ENCODE measurements around the gene ANKFY1.

DNA sequence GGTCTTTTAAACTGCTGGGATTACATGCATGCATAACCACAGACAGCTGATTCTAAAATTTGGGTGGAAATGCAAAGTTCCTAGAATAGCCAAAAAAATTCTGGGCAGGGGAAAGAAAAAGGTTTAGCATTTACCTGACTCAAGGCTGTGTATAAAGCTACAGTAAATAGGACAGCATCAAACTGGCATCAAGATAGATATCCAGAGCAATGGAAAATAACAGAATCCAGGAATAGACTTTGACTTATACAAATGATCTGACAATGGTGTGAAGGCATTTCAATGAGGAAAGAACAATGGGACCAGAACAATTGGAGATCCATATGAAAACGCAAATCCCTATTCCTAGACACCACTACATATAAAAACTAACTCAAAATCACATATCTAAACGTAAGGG lies 12.9 kb downstream of the ANKFY1 start:
- TF ChIP-seq, protein P1, sequence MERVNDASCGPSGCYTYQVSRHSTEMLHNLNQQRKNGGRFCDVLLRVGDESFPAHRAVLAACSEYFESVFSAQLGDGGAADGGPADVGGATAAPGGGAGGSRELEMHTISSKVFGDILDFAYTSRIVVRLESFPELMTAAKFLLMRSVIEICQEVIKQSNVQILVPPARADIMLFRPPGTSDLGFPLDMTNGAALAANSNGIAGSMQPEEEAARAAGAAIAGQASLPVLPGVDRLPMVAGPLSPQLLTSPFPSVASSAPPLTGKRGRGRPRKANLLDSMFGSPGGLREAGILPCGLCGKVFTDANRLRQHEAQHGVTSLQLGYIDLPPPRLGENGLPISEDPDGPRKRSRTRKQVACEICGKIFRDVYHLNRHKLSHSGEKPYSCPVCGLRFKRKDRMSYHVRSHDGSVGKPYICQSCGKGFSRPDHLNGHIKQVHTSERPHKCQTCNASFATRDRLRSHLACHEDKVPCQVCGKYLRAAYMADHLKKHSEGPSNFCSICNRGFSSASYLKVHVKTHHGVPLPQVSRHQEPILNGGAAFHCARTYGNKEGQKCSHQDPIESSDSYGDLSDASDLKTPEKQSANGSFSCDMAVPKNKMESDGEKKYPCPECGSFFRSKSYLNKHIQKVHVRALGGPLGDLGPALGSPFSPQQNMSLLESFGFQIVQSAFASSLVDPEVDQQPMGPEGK (CRISPR knock-in tag; IDR thresholded peaks at IDR 0.05; ENCODE audit: borderline replicate concordance): no peak
- TF ChIP-seq SNAI2 (CRISPR knock-in tag; IDR thresholded peaks at IDR 0.05) (no peak), ZNF70 (CRISPR knock-in tag; IDR thresholded peaks at IDR 0.05) (no peak), TCF4 (CRISPR knock-in tag; IDR thresholded peaks at IDR 0.05; ENCODE audit: borderline replicate concordance) (no peak), ARNTL (CRISPR knock-in tag; IDR thresholded peaks at IDR 0.05; ENCODE audit: borderline replicate concordance, low read depth) (no peak), PPARA (CRISPR knock-in tag; IDR thresholded peaks at IDR 0.05; ENCODE audit: borderline replicate concordance) (no peak), ZFP3 (CRISPR knock-in tag; IDR thresholded peaks at IDR 0.05) (no peak), ZNF8 (CRISPR knock-in tag; IDR thresholded peaks at IDR 0.05) (no peak), ZNF565 (CRISPR knock-in tag; conservative IDR thresholded peaks at IDR 0.05; ENCODE audit: low read depth) (no peak), GLIS3 (CRISPR knock-in tag; IDR thresholded peaks at IDR 0.05) (no peak)
- TF ChIP-seq, protein P2, sequence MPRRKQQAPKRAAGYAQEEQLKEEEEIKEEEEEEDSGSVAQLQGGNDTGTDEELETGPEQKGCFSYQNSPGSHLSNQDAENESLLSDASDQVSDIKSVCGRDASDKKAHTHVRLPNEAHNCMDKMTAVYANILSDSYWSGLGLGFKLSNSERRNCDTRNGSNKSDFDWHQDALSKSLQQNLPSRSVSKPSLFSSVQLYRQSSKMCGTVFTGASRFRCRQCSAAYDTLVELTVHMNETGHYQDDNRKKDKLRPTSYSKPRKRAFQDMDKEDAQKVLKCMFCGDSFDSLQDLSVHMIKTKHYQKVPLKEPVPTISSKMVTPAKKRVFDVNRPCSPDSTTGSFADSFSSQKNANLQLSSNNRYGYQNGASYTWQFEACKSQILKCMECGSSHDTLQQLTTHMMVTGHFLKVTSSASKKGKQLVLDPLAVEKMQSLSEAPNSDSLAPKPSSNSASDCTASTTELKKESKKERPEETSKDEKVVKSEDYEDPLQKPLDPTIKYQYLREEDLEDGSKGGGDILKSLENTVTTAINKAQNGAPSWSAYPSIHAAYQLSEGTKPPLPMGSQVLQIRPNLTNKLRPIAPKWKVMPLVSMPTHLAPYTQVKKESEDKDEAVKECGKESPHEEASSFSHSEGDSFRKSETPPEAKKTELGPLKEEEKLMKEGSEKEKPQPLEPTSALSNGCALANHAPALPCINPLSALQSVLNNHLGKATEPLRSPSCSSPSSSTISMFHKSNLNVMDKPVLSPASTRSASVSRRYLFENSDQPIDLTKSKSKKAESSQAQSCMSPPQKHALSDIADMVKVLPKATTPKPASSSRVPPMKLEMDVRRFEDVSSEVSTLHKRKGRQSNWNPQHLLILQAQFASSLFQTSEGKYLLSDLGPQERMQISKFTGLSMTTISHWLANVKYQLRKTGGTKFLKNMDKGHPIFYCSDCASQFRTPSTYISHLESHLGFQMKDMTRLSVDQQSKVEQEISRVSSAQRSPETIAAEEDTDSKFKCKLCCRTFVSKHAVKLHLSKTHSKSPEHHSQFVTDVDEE (CRISPR knock-in tag; IDR thresholded peaks at IDR 0.05): no peak
- TF ChIP-seq, protein P3, sequence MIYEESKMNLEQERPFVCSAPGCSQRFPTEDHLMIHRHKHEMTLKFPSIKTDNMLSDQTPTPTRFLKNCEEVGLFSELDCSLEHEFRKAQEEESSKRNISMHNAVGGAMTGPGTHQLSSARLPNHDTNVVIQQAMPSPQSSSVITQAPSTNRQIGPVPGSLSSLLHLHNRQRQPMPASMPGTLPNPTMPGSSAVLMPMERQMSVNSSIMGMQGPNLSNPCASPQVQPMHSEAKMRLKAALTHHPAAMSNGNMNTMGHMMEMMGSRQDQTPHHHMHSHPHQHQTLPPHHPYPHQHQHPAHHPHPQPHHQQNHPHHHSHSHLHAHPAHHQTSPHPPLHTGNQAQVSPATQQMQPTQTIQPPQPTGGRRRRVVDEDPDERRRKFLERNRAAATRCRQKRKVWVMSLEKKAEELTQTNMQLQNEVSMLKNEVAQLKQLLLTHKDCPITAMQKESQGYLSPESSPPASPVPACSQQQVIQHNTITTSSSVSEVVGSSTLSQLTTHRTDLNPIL (CRISPR knock-in tag; IDR thresholded peaks at IDR 0.05; ENCODE audit: low read depth): no peak

All from SK-N-SH treated with all-trans-retinoic acid at 6 μM for 48 hours (cell line).